Neural cell (in vitro differentiated cells): ENCODE measurements around the gene PEX11A. TPM values are rescaled to one million over a fixed set of nuclear protein-coding genes. Genes with fewer than 3 reads are reported as not detected.

ENCODE experiments used
- H2AFZ ChIP-seq: fragments of 200-600, 300-800 bp; sonication (generic), shearing (Covaris generic); 2 replicates; pipeline ENCODE4 v1.6.0; 2014; ENCODE audit warnings: low read depth, mild to moderate bottlenecking, antibody characterized with exemption, low read length, moderate library complexity
- H3F3A ChIP-seq: fragments of 200-600 bp; shearing (Covaris generic); 2 replicates; pipeline ENCODE4 v1.6.1; 2016; ENCODE audit warnings: mild to moderate bottlenecking, moderate library complexity, mixed read lengths, antibody characterized with exemption, low read length; ENCODE audit not compliant: insufficient read depth, poor library complexity, severe bottlenecking
- H3K27ac ChIP-seq: fragments of 200-600, 300-800 bp; sonication (generic), shearing (Covaris generic); 2 replicates; pipeline ENCODE4 v1.5.1; 2014; ENCODE audit warnings: mild to moderate bottlenecking, low read length, moderate library complexity
- H3K27me3 ChIP-seq: fragments of 300-800, 200-600 bp; sonication (generic), shearing (Covaris generic); 2 replicates; pipeline ENCODE4 v1.6.0; 2014; ENCODE audit warnings: mild to moderate bottlenecking, low read depth, low read length, moderate library complexity; ENCODE audit not compliant: insufficient read depth
- H3K36me3 ChIP-seq: fragments of 300-800, 200-600 bp; sonication (generic), shearing (Covaris generic); 2 replicates; pipeline ENCODE4 v1.5.1; 2014; ENCODE audit warnings: mild to moderate bottlenecking, antibody characterized with exemption, low read length, moderate library complexity; ENCODE audit not compliant: insufficient read depth
- H3K4me2 ChIP-seq: fragments of 300-800, 200-600 bp; sonication (generic), shearing (Covaris generic); 2 replicates; pipeline ENCODE4 v1.6.0; 2014; ENCODE audit warnings: mild to moderate bottlenecking, low read length
- H3K4me3 ChIP-seq: fragments of 300-800, 200-600 bp; sonication (generic), shearing (Covaris generic); 2 replicates; pipeline ENCODE4 v1.5.1; 2014; ENCODE audit warnings: mild to moderate bottlenecking, low read length, moderate library complexity
- H3K79me2 ChIP-seq: fragments of 200-600 bp; shearing (Covaris generic); replicated peaks from 2 replicates; pipeline ENCODE4 v1.6.0; 2014; ENCODE audit warnings: mild to moderate bottlenecking, low read length, moderate library complexity; ENCODE audit not compliant: insufficient read depth
- H3K9ac ChIP-seq: fragments of 300-800, 200-600 bp; sonication (generic), shearing (Covaris generic); 2 replicates; pipeline ENCODE4 v1.6.1; 2016; ENCODE audit warnings: mild to moderate bottlenecking, low read length, mixed read lengths
- H3K9me2 ChIP-seq: fragments of 200-600 bp; shearing (Covaris generic); 2 replicates; pipeline ENCODE4 v1.6.1; 2016; ENCODE audit warnings: mild to moderate bottlenecking, low read length, mixed read lengths; ENCODE audit not compliant: insufficient read depth
- H3K9me3 ChIP-seq: fragments of 200-600, 300-800 bp; sonication (generic), shearing (Covaris generic); 2 replicates; pipeline ENCODE4 v1.6.1; 2016; ENCODE audit warnings: mild to moderate bottlenecking, mixed run types, low read length, moderate library complexity, mixed read lengths
- H4K20me1 ChIP-seq: fragments of 200-600 bp; shearing (Covaris generic); 2 replicates; pipeline ENCODE4 v1.6.1; 2016; ENCODE audit warnings: mild to moderate bottlenecking, mixed run types; ENCODE audit not compliant: insufficient read depth
- EP300 ChIP-seq: fragments of 450-650 bp; conservative IDR thresholded peaks from 2 replicates; pipeline ENCODE4 v1.6.1; 2014; ENCODE audit warnings: antibody characterized with exemption, mild to moderate bottlenecking, moderate library complexity; ENCODE audit not compliant: poor library complexity, severe bottlenecking
- EZH2 ChIP-seq: fragments of 200-600, 300-800 bp; shearing (Covaris generic), sonication (generic); IDR thresholded peaks from 2 replicates; pipeline ENCODE4 v1.6.1; 2014; ENCODE audit warnings: antibody characterized with exemption, low read length, borderline replicate concordance, mild to moderate bottlenecking; ENCODE audit not compliant: insufficient read depth, poor library complexity, severe bottlenecking
- MXI1 ChIP-seq: fragments of 450-650 bp; conservative IDR thresholded peaks from 2 replicates; pipeline ENCODE4 v1.6.1; 2014; ENCODE audit warnings: antibody characterized with exemption, mild to moderate bottlenecking; ENCODE audit not compliant: poor library complexity, severe bottlenecking
- POLR2AphosphoS5 ChIP-seq: IDR thresholded peaks from 2 replicates; pipeline ENCODE4 v1.6.1; 2012
- RAD21 ChIP-seq: fragments of 450-650 bp; conservative IDR thresholded peaks from 2 replicates; pipeline ENCODE4 v1.6.1; 2014; ENCODE audit warnings: antibody characterized with exemption, mild to moderate bottlenecking, moderate library complexity
- SMC3 ChIP-seq: fragments of 450-650 bp; conservative IDR thresholded peaks from 2 replicates; pipeline ENCODE4 v1.6.1; 2014; ENCODE audit warnings: antibody characterized with exemption, mild to moderate bottlenecking, moderate library complexity; ENCODE audit not compliant: poor library complexity
- TAF1 ChIP-seq: IDR thresholded peaks from 2 replicates; pipeline ENCODE4 v1.6.1; 2012; ENCODE audit warnings: low read depth
- polyA plus RNA-seq: library from polyadenylated mRNA; depleted of rRNA; stranded (reverse); fragments of >200 nt; gene quantifications from 2 replicates; pipeline ENCODE4 v1.2.3, GENCODE V29; 2014
- TF ChIP-seq, protein P1 (sequence below): fragments of 450-650 bp; IDR thresholded peaks from 2 replicates; pipeline ENCODE4 v1.5.1; 2014; ENCODE audit warnings: antibody characterized with exemption, mild to moderate bottlenecking, moderate library complexity; ENCODE audit not compliant: poor library complexity, severe bottlenecking
- TF ChIP-seq, protein P2 (sequence below): IDR thresholded peaks from 2 replicates; pipeline ENCODE4 v1.6.1; 2012; ENCODE audit warnings: borderline replicate concordance

Gene PEX11A
- polyA plus RNA-seq, 1 donor from 2014 or later = 13.6 TPM

DNA sequence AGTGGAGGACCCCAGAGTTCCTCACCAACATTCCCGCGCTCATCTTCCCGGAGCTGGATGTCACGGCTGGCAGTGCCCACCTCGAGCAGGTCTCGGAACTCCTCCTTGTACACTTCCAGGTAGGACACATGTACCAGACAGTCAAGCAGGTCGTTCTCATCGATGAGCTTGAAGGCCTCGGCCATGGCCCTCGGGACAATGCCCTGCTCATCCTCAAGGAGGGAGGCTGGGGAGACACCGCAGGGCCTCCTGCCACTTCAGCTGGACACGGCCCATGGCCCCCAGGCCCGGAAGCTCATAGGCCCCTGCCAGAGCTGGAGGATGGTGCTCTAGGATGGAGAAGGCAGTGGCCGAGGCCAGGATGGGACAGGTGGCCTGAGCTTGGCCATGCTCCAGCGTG lies 40.8 kb downstream of the PEX11A start:
- TF ChIP-seq EZH2 = no peak
- TF ChIP-seq SMC3 = no peak
- no peak for TF ChIP-seq MXI1
- TF ChIP-seq, protein P1, sequence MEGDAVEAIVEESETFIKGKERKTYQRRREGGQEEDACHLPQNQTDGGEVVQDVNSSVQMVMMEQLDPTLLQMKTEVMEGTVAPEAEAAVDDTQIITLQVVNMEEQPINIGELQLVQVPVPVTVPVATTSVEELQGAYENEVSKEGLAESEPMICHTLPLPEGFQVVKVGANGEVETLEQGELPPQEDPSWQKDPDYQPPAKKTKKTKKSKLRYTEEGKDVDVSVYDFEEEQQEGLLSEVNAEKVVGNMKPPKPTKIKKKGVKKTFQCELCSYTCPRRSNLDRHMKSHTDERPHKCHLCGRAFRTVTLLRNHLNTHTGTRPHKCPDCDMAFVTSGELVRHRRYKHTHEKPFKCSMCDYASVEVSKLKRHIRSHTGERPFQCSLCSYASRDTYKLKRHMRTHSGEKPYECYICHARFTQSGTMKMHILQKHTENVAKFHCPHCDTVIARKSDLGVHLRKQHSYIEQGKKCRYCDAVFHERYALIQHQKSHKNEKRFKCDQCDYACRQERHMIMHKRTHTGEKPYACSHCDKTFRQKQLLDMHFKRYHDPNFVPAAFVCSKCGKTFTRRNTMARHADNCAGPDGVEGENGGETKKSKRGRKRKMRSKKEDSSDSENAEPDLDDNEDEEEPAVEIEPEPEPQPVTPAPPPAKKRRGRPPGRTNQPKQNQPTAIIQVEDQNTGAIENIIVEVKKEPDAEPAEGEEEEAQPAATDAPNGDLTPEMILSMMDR = no peak
- no peak for TF ChIP-seq POLR2AphosphoS5
- no peak for TF ChIP-seq RAD21
- TF ChIP-seq TAF1 = no peak
- no peak for TF ChIP-seq EP300
- TF ChIP-seq, protein P2, sequence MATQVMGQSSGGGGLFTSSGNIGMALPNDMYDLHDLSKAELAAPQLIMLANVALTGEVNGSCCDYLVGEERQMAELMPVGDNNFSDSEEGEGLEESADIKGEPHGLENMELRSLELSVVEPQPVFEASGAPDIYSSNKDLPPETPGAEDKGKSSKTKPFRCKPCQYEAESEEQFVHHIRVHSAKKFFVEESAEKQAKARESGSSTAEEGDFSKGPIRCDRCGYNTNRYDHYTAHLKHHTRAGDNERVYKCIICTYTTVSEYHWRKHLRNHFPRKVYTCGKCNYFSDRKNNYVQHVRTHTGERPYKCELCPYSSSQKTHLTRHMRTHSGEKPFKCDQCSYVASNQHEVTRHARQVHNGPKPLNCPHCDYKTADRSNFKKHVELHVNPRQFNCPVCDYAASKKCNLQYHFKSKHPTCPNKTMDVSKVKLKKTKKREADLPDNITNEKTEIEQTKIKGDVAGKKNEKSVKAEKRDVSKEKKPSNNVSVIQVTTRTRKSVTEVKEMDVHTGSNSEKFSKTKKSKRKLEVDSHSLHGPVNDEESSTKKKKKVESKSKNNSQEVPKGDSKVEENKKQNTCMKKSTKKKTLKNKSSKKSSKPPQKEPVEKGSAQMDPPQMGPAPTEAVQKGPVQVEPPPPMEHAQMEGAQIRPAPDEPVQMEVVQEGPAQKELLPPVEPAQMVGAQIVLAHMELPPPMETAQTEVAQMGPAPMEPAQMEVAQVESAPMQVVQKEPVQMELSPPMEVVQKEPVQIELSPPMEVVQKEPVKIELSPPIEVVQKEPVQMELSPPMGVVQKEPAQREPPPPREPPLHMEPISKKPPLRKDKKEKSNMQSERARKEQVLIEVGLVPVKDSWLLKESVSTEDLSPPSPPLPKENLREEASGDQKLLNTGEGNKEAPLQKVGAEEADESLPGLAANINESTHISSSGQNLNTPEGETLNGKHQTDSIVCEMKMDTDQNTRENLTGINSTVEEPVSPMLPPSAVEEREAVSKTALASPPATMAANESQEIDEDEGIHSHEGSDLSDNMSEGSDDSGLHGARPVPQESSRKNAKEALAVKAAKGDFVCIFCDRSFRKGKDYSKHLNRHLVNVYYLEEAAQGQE = no peak
- no peak overlapping the region for H2AFZ ChIP-seq

DNA sequence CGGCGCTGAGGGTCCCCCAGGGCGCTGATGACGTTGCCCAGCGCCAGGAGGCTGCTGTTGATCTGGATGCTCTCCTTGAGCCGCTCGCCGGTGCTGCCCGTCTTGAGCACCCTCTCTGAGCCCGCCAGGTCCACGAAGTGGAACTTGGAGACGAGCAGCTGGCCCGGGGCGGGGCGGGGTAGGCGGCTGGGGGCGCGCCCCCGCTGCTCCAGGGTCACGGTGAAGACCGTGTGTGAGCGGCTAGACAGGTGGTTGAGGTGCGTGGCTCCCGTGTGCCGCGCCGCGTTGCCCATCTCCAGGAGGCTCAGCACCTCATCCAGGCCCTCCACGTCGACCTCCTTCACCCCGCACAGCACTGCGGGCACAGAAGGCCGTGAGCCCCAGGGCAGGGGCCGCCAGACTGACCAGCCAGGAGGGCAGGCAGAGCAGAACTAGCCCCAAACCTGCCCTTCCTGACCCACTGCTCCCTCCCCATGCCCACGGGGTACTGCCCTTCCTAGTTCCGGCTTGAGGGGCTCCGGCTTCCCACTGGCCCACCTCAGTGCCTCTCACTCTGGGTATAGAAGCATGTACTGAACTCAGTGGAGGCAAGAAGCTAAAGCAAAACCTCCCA lies 41.4 kb downstream of the PEX11A start:
- no peak overlapping the region for H2AFZ ChIP-seq
- H4K20me1 ChIP-seq = no peaks in the 10 kb centered on the region
- no peak overlapping the region for H3K9ac ChIP-seq
- H3K9me2 ChIP-seq = no peaks in the 10 kb centered on the region
- no peaks in the 10 kb centered on the region for H3K79me2 ChIP-seq
- H3K27ac ChIP-seq = no peak overlapping the region
- TF ChIP-seq, protein P2 = no peak
- TF ChIP-seq RAD21 (no peak), POLR2AphosphoS5 (no peak), MXI1 (no peak), TAF1 (no peak), SMC3 (no peak), EZH2 (no peak), EP300 (no peak)
- TF ChIP-seq, protein P1 = no peak
- H3K9me3 ChIP-seq = no peaks in the 10 kb centered on the region
- no peak overlapping the region for H3K4me2 ChIP-seq
- no peaks in the 10 kb centered on the region for H3K27me3 ChIP-seq
- no peak overlapping the region for H3K4me3 ChIP-seq
- no peaks in the 10 kb centered on the region for H3F3A ChIP-seq
- no peaks in the 10 kb centered on the region for H3K36me3 ChIP-seq

More for the DNA sequence above, 40.8 kb downstream of the PEX11A start:
- Histone ChIP-seq H3K4me2 (no peak overlapping the region), H3K27ac (no peak overlapping the region), H3K9me2 (no peaks in the 10 kb centered on the region), H3K4me3 (no peak overlapping the region), H3K9ac (no peak overlapping the region), H3K36me3 (no peaks in the 10 kb centered on the region), H4K20me1 (no peaks in the 10 kb centered on the region), H3K27me3 (no peaks in the 10 kb centered on the region), H3F3A (no peaks in the 10 kb centered on the region), H3K9me3 (no peaks in the 10 kb centered on the region), H3K79me2 (no peaks in the 10 kb centered on the region)
